DND-41 (cell line): ENCODE measurements around the gene NUCKS1.

Source experiments
- EZH2 ChIP-seq: IDR thresholded peaks from 3 replicates; pipeline ENCODE4 v1.6.1; 2012; ENCODE audit warnings: borderline replicate concordance, low read depth, mild to moderate bottlenecking, moderate library complexity, low read length, inconsistent platforms; ENCODE audit not compliant: severe bottlenecking
- TF ChIP-seq, protein P1 (sequence below): IDR thresholded peaks from 2 replicates; pipeline ENCODE4 v1.5.1; 2012; ENCODE audit warnings: borderline replicate concordance, low read length, moderate library complexity, mild to moderate bottlenecking; ENCODE audit not compliant: poor library complexity, severe bottlenecking; ENCODE audit errors: extremely low read depth

- TF ChIP-seq, protein P1, sequence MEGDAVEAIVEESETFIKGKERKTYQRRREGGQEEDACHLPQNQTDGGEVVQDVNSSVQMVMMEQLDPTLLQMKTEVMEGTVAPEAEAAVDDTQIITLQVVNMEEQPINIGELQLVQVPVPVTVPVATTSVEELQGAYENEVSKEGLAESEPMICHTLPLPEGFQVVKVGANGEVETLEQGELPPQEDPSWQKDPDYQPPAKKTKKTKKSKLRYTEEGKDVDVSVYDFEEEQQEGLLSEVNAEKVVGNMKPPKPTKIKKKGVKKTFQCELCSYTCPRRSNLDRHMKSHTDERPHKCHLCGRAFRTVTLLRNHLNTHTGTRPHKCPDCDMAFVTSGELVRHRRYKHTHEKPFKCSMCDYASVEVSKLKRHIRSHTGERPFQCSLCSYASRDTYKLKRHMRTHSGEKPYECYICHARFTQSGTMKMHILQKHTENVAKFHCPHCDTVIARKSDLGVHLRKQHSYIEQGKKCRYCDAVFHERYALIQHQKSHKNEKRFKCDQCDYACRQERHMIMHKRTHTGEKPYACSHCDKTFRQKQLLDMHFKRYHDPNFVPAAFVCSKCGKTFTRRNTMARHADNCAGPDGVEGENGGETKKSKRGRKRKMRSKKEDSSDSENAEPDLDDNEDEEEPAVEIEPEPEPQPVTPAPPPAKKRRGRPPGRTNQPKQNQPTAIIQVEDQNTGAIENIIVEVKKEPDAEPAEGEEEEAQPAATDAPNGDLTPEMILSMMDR: no peak
- TF ChIP-seq EZH2: no peak
These were observed 33.4 kb upstream of the NUCKS1 start for GRCh38 chr1:205783433-205783795.
